ENCODE measurements around the gene BOD1L1.

Gene BOD1L1

GRCh38 chr4:13627606-13628311 is at the start of gene BOD1L1:
BOD1L1 (minus strand) TSS chr4:13627725; CDS start chr4:13627587, 138 bp downstream.
- DNase-seq, result peak; percentile 39 to 64 (median 53)

GRCh38 chr4:13674971-13675370 is 47.4 kb upstream of the BOD1L1 start:
- DNase-seq, result no peak

- no peak for DNase-seq
Observed at GRCh38 chr4:13673167-13673566, 45.6 kb upstream of the BOD1L1 start.

- DNase-seq, result no peak
Observed at GRCh38 chr4:13670456-13671160, 43.1 kb upstream of the BOD1L1 start.

- no peak for DNase-seq
Observed at GRCh38 chr4:13665701-13666660, 38.5 kb upstream of the BOD1L1 start.

- no peak for DNase-seq
Observed at GRCh38 chr4:13659341-13660070, 32.0 kb upstream of the BOD1L1 start.

GRCh38 chr4:13656569-13657405 is 29.3 kb upstream of the BOD1L1 start:
- DNase-seq, result peak; percentile 9 to 37 (median 28)

- DNase-seq, result peak; percentile 17 to 74 (median 66)
Observed at GRCh38 chr4:13654162-13654797, 26.8 kb upstream of the BOD1L1 start.

GRCh38 chr4:13653766-13654161 is 26.2 kb upstream of the BOD1L1 start:
- no peak for DNase-seq

- DNase-seq, result no peak
Observed at GRCh38 chr4:13647031-13647430, 19.5 kb upstream of the BOD1L1 start.

- DNase-seq, result no peak
Observed at GRCh38 chr4:13645075-13645474, 17.6 kb upstream of the BOD1L1 start.

- no peak for DNase-seq
Observed at GRCh38 chr4:13642170-13642950, 14.8 kb upstream of the BOD1L1 start.

- no peak for DNase-seq
Observed at GRCh38 chr4:13641084-13641483, 13.6 kb upstream of the BOD1L1 start.

- no peak for DNase-seq
Observed at GRCh38 chr4:13640149-13640940, 12.8 kb upstream of the BOD1L1 start.

GRCh38 chr4:13635286-13635799 is 7.8 kb upstream of the BOD1L1 start:
- no peak for DNase-seq

- DNase-seq, result no peak
Observed at GRCh38 chr4:13633671-13634070, 6.1 kb upstream of the BOD1L1 start.

GRCh38 chr4:13627178-13627605 is 333 bp downstream of the BOD1L1 start:
- DNase-seq, result peak in 2 of 4 experiments; percentile 4 to 30

- no peak for DNase-seq
Observed at GRCh38 chr4:13626492-13627177, 890 bp downstream of the BOD1L1 start.
